Inflammatory macrophage (primary cell): ENCODE data around the gene IFFO2.

Source experiments
- DNase-seq, 2 donors: peaks; one replicate each; pipeline ENCODE4 v3.0.0-alpha.2; 2020 to 2022

IFFO2 gene

DNA sequence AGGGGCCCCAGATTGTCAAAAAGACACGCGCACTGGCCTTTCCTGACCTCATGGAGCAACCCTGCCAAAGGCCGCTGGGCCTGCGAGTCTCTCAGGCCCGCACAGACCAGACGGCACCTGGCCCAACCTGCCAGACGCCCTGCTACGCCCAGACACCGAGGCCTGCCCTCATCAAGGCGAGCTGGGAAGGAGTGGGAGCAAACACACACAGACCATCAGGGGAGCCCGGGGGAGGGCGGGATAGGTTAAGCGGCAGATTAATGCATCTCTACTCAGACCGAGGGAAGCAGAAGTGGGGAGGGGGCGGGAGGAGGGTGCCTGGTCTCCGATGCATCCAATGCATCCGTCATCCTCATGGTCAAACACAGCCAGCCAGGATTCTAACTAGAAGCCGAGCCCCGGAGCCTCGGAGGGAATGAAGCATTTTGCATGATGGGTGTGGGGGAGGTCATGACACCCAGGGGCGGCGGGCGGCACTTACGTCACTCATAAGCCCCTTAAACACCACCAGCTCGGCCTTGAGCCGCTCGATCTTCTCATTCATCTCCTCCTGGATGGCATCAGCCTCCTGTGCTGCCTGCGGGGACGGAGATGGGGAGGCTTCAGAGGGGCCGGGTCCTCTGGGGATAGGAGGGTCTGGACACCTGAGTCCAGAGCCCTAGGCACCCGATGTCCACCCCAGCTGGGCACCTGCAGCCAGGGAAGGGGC is 37.1 kb downstream of the IFFO2 start:
- no peak for DNase-seq

- no peak for DNase-seq
These were observed 38.1 kb downstream of the IFFO2 start for GRCh38 chr1:18918417-18918816.

DNA sequence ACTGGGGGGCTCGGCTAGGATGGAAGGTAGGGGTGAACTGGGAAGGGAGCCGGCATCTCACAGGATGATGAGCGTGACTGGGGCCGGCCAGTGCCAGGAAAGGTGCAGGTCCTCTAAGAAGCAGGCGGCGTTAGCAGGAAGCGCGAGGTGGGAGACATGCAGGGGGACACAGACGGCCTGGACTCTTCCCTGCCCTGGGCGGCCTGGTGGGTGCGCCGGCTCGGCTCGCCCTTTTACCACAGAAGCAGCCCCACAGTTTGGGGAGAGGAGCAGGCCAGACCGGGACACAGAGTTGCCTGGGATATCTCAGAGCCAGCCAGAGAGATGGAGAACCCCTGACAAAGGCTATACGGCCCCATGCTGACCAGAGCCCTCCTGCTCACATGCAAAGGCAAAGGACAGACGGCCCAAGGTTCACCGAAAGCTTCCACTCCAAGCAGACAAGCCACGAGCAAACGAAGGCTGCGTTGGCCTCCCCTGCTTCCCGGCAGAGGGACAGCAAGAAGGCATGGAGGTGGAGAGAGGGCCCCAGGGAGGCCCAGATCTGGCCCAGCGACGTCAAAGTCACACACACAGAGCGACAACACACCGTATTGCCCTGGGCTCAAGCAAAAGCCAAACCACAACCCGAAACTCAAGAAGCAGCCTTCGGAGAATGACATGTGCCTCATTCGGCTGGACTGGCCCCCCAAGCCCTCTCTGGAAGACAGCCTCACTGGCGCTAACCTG is 39.2 kb downstream of the IFFO2 start:
- DNase-seq, result no peak

- DNase-seq, result no peak
These were observed 41.1 kb downstream of the IFFO2 start for GRCh38 chr1:18915341-18915740.

- DNase-seq, result peak; percentile 72 to 76
These were observed 43.2 kb downstream of the IFFO2 start for GRCh38 chr1:18913065-18913835.

DNA sequence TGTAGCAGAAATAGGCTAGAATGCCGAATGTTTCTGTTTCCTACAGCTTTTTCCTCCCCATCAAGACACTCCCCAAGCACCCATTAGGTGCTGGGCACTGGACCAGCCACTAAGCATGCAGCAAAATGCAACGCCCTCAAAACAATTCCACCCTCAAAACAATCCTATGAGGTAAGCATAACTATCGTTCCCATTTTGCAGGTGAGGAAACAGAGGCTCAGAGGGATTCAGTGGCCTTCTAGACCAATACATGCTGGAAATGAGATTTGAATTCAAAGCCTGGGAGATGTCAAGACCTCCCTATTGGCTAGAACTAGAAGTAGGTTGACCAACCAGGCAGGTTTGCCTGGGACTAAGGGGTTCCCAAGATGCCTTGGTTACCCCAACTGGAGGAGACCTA is 43.9 kb downstream of the IFFO2 start:
- no peak for DNase-seq

DNA sequence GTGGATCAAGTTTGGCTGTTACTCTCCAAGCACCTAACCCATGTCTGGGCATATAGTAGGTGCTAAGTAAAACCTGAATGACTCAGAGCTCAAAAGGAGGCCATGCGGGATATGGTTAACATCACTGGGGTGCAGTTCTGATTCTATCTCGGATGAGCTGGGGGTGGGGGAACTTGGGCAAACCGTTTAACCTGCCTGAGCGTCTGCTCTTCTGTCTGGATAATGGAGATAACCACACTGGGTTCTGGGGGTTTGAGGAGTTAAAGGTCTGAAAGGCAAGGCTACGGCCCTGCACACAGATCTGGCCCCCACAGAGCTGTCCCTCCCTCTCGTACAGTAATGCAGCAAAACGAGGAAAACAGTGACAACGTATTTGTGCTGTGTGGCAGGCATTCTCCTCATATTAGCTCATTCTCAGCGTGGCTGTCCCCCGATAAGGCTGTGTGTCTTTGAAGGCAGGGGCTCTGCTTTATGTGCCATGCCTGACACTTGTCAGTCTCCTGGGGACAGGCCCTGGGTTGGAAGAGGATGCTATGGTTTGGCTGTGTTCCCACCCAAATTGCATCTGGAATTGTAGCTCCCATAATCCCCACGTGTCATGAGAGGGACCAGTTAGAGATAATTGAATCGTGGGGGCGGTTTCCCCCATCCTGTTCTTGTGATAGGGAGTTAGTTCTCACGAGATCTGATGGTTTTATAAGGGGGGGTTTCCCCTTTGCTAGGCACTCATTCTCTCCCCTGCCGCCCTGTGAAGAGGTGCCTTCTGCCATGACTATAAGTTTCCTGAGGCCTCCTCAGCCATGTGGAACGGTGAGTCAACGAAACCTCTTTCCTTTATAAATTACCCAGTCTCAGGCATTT is 47.3 kb downstream of the IFFO2 start:
- no peak for DNase-seq

GRCh38 chr1:18907917-18908845 is 48.3 kb downstream of the IFFO2 start:
- DNase-seq, result peak; percentile 38 to 45

GRCh38 chr1:18907021-18907916 is 49.2 kb downstream of the IFFO2 start:
- DNase-seq, result peak; percentile 67 to 80

GRCh38 chr1:18903291-18903756 is 53.2 kb downstream of the IFFO2 start:
- DNase-seq, result no peak

DNA sequence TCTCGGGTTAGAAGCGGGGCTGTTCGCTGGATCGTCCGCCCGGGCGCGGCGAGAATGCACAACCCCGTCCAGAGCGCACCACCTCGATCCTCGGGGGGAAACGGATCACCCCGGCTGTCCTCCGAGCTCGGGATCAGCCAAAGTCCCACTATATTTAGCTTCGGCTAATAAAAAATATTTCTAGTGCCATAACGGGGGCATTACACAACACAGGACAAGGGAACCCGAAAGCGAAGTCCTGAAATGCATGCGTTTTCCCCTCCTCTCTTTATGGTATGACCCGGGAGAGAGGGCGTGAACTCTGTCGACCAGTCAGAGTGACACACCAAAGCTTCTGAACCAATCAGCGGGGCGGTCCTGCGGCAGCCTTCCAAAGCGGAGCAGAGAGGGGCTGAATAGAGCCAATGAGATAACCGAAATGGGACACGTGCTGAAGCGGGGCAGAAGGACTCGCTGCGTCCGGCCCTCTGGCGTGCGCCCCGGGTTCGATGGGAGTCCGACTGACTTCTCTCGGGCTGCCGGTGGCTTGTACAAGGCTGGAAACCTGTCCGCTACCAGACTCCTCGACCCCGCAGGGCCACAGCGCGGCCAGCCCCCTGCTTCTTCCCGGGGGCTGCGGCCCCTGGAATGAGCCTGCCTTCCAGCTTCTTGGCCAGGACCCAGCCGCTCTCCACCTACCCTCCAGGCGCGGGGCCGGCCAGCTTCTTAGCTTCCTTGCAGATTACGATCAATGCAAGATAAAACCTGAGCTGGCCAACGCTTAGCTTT is 53.8 kb downstream of the IFFO2 start, which contains the start of gene ALDH4A1:
Gene ALDH4A1, minus strand, starts transcription at position 33 of the 768 bp plus-strand sequence. Its CDS starts 32 bp downstream, at position 1.
- peak; percentile 98 for DNase-seq

DNA sequence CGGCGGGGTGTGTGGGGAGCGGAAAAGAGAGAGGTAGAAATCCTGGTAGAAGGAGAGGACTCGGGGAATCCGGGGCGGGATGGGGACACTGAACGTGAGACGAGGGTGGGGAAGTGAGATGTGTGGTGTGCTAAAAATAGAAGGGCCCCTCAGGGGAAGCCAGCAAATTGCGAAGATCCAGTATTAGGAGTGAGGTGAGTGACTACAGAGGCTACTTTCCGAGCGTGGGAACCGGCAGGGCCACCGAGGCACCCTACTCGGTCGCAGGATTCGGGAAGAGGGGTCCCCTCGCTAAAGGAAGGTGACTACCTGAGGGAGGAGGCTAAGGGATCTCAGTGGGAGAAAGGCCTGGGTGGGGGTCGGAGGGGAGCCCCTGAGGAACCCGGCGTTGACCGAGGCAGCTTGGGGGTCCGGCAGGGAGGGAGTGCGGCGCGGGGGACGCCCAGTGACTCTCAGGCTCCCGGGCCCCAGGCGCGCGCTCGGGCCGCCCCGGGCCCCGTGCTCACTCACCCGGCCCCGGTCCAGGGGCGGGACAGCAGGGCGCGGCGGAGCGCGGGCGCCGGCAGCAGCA is 54.4 kb downstream of the IFFO2 start:
- peak in 1 of 2 donors; percentile 21 for DNase-seq

- no peak for DNase-seq
These were observed 55.1 kb downstream of the IFFO2 start for GRCh38 chr1:18901147-18901951.

GRCh38 chr1:18900303-18900841 is 56.1 kb downstream of the IFFO2 start:
- DNase-seq, result no peak

GRCh38 chr1:18899363-18900049 is 57.0 kb downstream of the IFFO2 start:
- DNase-seq, result no peak

DNA sequence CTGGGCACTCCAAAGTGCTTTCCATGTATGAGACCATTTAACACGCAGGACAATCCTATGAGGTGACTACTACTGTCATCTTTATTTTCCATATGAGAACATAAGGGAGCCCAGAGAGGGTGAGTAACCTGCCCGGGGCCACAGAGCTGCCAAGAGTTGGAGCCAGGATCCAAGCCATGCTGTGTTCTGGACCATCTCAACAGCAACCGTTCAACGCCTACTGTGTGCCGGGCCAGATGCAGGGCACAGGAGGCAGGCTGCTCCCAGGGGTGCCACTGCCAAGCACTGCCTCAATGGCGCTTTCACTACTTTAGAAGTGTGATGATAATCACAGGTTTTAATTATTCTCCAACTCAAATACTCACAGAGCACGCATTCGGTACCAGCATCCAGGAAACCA is 57.9 kb downstream of the IFFO2 start:
- DNase-seq, result no peak

- DNase-seq, result no peak
These were observed 61.2 kb downstream of the IFFO2 start for GRCh38 chr1:18895317-18895716.
